GM21526 (cell line): ENCODE data around the gene BICD2.
A peak's percentile ranks its signal among the peaks of the same experiment; 100 is the strongest.
"Not testable (repeated sequence)": the region's sequence is repeated elsewhere in the genome, so short reads cannot be mapped to it uniquely, and the experiment has no call there.

Experiments used
- ATAC-seq: cut with Tn5 transposase; IDR thresholded peaks from one replicate; pipeline ENCODE4 v1.9.1; 2021; ENCODE audit warnings: moderate library complexity; ENCODE audit not compliant: unreplicated experiment, low FRiP score

BICD2 gene

DNA sequence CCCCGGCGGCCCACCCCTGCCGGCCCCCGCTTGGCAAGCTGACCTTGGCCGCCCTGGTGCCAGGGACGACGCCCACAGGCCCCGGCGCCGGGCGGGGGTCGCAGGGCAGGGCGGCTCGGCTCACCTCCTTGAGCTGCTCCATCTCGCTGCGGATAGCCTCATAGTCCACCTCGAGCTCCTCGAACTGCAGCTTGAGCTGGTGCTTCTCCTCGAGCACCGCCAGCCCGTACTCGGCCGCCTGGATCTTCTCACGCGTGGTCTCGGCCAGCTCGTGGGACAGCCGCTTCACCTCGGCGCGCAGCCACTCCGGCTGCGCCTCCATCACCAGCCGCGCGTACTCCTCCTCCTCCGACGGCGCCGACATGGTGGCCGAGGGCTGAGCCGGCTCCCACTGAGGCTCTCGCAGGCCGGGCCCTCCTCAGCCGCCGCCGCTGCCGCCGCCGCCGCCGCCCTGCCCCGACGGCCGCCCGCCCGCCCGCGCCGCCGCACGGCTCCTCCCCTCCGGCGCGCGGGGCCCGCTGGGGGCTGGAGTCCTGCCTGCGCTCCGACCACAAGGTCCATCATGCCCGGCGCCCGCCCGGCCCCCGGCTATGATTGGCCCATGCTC, at the start of gene BICD2:
Gene BICD2, minus strand, starts transcription at position 453 of the 607 bp plus-strand sequence. Its CDS starts 89 bp downstream, at position 364.
- peak; percentile 90 for ATAC-seq

GRCh38 chr9:92809629-92810326, 45.1 kb upstream of the BICD2 start:
- not testable (repeated sequence) for ATAC-seq

DNA sequence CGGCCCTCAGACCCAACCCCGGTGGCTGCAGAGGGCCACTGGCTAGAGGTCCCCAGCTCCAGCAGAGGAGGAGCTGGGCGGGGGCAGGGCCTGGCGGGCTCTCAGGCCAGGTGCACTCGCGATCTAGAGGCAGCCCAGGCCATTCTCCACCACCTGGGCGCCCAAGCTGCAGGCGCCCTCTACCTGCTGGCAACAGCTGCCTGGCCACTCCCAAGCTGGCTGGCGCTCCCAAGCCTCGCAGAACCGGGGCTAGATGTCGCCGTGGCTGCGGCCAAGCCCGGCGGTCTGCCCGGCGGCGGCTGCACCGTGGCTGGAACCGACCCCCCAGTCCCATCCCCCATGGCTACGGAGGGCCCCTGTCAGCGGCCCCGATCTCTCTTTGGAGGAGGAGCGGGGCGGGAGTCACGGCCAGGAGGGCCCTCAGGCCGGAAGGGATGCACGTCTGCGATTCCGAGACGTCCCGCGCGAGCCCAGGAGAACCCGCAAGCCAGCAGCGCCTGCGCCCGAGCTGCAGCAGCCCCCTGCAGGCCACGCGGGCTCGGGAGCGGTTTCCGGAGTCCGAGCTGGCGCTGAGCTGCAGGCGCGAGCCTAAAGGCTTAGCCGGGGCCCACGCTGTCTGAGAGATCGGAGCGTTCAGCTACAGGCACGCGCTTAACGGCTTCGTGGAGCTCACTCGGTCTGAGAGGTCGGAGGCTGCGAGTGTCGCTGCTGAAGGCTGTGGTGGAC, 44.3 kb upstream of the BICD2 start:
- no peak for ATAC-seq

- no peak for ATAC-seq
Observed at GRCh38 chr9:92807757-92808725, 43.4 kb upstream of the BICD2 start.

GRCh38 chr9:92807031-92807756, 42.6 kb upstream of the BICD2 start:
- no peak for ATAC-seq

GRCh38 chr9:92804727-92805126, 40.1 kb upstream of the BICD2 start:
- ATAC-seq, result no peak

- no peak for ATAC-seq
Observed at GRCh38 chr9:92798358-92798757, 33.7 kb upstream of the BICD2 start.

- not testable (repeated sequence) for ATAC-seq
Observed at GRCh38 chr9:92796337-92796804, 31.7 kb upstream of the BICD2 start.

- no peak for ATAC-seq
Observed at GRCh38 chr9:92795598-92796336, 31.1 kb upstream of the BICD2 start.

DNA sequence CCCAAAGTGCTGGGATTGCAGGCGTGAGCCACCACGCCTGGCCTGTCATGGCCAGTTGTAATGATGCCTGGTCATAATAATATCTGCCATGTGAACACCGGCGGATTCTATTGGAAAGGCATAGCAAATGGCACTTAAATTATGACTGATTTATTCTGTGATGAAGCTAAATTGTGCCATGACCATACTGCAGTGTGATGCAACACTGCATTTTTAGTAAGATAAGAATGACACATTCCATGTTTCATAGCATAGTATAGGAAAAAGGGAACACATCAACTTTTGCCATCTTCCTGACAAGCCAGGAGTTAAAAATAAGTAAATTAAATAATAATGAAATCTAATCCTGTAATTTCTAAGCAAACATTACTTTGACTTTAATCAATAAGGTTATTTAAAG, 30.4 kb upstream of the BICD2 start:
- no peak for ATAC-seq

- no peak for ATAC-seq
Observed at GRCh38 chr9:92794426-92794825, 29.8 kb upstream of the BICD2 start.

- no peak for ATAC-seq
Observed at GRCh38 chr9:92790542-92791527, 26.2 kb upstream of the BICD2 start.

DNA sequence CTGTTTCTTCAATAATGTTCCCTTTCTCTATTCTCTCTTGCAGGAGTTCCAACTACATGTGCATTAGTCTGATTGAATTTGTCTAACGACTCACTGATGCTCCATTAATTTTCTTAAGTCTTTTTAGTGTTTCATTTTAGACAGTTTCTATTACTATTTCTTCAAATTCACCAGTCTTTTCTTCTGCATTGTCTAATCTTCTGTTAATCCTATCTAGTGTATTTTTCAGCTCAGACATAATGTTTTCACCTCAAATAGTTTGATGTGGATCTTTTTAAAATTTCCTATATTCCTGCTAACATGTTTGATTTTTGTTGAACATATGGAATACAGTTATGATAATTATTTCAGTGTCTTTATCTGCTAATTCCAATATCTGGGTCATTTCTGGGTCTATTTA, 21.7 kb upstream of the BICD2 start:
- ATAC-seq, result no peak

GRCh38 chr9:92781899-92782298, 17.3 kb upstream of the BICD2 start:
- ATAC-seq, result no peak

GRCh38 chr9:92780206-92780605, 15.6 kb upstream of the BICD2 start:
- ATAC-seq, result no peak

GRCh38 chr9:92775466-92775865, 10.8 kb upstream of the BICD2 start:
- ATAC-seq, result no peak

DNA sequence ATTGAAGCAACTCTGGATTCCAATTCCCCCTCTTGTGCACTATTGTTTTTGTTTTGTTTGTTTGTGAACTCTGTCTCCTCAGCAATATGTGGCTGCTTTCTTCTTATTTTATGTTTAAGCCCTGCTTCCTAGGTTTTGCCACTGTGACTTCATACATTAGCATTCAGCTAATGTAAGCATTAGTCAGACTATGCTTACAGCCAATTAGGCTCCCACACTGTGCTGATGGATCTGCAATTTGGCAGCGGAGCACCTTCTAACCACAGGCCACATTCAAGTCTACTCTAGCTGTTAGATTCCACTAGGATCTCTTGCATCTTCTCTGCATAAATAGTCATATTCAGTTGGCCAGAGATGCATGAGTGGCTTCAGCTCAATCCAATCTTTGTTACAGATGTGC, 9.6 kb upstream of the BICD2 start:
- ATAC-seq, result no peak

- ATAC-seq, result no peak
Observed at GRCh38 chr9:92773810-92774209, 9.2 kb upstream of the BICD2 start.
